ENCODE measurements around the gene FAM117A.
"Not testable (repeated sequence)": the region's sequence is repeated elsewhere in the genome, so short reads cannot be mapped to it uniquely, and the experiment has no call there.

DNA sequence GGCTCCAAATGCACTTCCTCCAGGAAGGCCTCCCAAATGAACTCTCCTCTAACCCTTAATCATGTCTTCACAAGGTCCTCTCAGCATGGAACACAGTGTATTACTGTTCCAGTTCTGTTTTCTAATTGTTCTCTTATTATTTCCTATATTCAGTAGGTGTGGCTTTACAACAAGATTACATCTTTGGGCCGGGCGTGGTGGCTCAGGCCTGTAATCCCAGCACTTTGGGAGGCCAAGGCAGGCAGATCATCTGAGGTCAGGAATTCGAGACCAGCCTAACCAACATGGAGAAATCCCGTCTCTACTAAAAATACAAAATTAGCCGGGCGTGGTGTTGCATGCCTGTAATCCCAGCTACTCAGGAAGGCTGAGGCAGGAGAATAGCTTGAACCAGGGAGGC lies 90.3 kb downstream of the FAM117A start:
- TF ChIP-seq POLR2AphosphoS5 (IDR thresholded peaks at IDR 0.05; ENCODE audit: borderline replicate concordance, low read depth, low read length); EZH2 (IDR thresholded peaks at IDR 0.05); FOXP2 (optimal IDR thresholded peaks at IDR 0.05; ENCODE audit: control extremely low read depth, extremely low read length, insufficient read depth): not testable (repeated sequence)

All from SK-N-MC (cell line).